Lower leg skin (tissue), 3 donors: ENCODE results near the gene PAN3.

Experiments
- POLR2A ChIP-seq, 2 donors: fragments of 450-650 bp; IDR thresholded peaks; one replicate each; pipeline ENCODE4 v1.6.1; 2016 to 2017; ENCODE audit warnings: antibody characterized with exemption in 2 of 2, mild to moderate bottlenecking in 1 of 2, moderate library complexity in 1 of 2
- TF ChIP-seq, protein P1 (sequence below), 3 donors: fragments of 450-650 bp; IDR thresholded peaks; one replicate each; pipeline ENCODE4 v1.5.1; 2016; ENCODE audit warnings: antibody characterized with exemption in 3 of 3, mild to moderate bottlenecking in 3 of 3, moderate library complexity in 2 of 3

DNA sequence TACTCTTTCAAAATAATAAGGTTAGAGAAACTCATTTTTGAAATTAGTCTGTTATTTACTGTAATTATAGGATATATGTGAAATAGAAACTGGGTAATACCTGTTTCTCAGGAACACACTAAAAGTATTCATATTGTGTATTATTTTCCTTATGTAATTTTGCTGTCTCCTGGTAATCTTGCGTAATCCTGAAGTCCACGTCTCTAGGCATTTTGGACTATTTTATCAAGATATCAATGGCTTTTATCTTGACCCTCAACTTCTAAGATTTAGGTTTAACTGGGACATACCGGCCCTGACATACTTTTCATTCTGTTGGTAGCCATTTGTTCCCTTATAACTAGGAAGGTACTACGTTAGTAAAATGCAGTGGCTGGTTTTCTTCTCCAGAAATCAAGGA, 80.3 kb downstream of the PAN3 start:
- no peak for TF ChIP-seq POLR2A (IDR thresholded peaks at IDR 0.05)
- TF ChIP-seq, protein P1, sequence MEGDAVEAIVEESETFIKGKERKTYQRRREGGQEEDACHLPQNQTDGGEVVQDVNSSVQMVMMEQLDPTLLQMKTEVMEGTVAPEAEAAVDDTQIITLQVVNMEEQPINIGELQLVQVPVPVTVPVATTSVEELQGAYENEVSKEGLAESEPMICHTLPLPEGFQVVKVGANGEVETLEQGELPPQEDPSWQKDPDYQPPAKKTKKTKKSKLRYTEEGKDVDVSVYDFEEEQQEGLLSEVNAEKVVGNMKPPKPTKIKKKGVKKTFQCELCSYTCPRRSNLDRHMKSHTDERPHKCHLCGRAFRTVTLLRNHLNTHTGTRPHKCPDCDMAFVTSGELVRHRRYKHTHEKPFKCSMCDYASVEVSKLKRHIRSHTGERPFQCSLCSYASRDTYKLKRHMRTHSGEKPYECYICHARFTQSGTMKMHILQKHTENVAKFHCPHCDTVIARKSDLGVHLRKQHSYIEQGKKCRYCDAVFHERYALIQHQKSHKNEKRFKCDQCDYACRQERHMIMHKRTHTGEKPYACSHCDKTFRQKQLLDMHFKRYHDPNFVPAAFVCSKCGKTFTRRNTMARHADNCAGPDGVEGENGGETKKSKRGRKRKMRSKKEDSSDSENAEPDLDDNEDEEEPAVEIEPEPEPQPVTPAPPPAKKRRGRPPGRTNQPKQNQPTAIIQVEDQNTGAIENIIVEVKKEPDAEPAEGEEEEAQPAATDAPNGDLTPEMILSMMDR (IDR thresholded peaks at IDR 0.05), result no peak
